ENCODE results near the gene R3HCC1L. TPM values are rescaled to one million over a fixed set of nuclear protein-coding genes. Genes with fewer than 3 reads are reported as not detected.

Gene R3HCC1L
- total RNA-seq, 1 donor from 2014 or later = 18.7 TPM

GRCh38 chr10:98107644-98108430 lies 26.6 kb upstream of the R3HCC1L start:
- Mint-ChIP-seq H3K4me1 (ENCODE audit: low read depth) (no peaks in the 10 kb centered on the region), H3K27ac (no peak overlapping the region), H3K36me3 (ENCODE audit: insufficient read depth) (no peaks in the 10 kb centered on the region), H3K4me3 (ENCODE audit: low read depth) (no peak overlapping the region), H3K9me3 (ENCODE audit: low read depth) (no peaks in the 10 kb centered on the region), H3K27me3 (peaks cover 25% of the 10 kb centered on the region)
- DNase-seq (ENCODE audit: low spot score, unreplicated experiment) = no peak
- TF ChIP-seq CTCF (IDR thresholded peaks at IDR 0.05; ENCODE audit: unreplicated experiment) = no peak

- H3K9me3 Mint-ChIP-seq (ENCODE audit: low read depth) = no peaks in the 10 kb centered on the region
- H3K4me1 Mint-ChIP-seq (ENCODE audit: low read depth) = no peaks in the 10 kb centered on the region
- H3K36me3 Mint-ChIP-seq (ENCODE audit: insufficient read depth) = no peaks in the 10 kb centered on the region
- no peak overlapping the region for H3K4me3 Mint-ChIP-seq (ENCODE audit: low read depth)
- DNase-seq (ENCODE audit: low spot score, unreplicated experiment) = no peak
- peaks cover 47% of the 10 kb centered on the region for H3K27me3 Mint-ChIP-seq
- no peak overlapping the region for H3K27ac Mint-ChIP-seq
- TF ChIP-seq CTCF (IDR thresholded peaks at IDR 0.05; ENCODE audit: unreplicated experiment) = no peak
Observed at GRCh38 chr10:98110356-98110755, 24.1 kb upstream of the R3HCC1L start.

- Mint-ChIP-seq H3K27ac (no peak overlapping the region), H3K27me3 (peaks cover 51% of the 10 kb centered on the region), H3K9me3 (ENCODE audit: low read depth) (peaks cover 4% of the 10 kb centered on the region), H3K4me3 (ENCODE audit: low read depth) (no peak overlapping the region), H3K36me3 (ENCODE audit: insufficient read depth) (no peaks in the 10 kb centered on the region), H3K4me1 (ENCODE audit: low read depth) (no peaks in the 10 kb centered on the region)
- TF ChIP-seq CTCF (IDR thresholded peaks at IDR 0.05; ENCODE audit: unreplicated experiment) = no peak
- DNase-seq (ENCODE audit: low spot score, unreplicated experiment) = no peak
Observed at GRCh38 chr10:98115031-98115787, 19.2 kb upstream of the R3HCC1L start.

- DNase-seq (ENCODE audit: low spot score, unreplicated experiment) = no peak
- H3K27ac Mint-ChIP-seq = no peak overlapping the region
- H3K4me1 Mint-ChIP-seq (ENCODE audit: low read depth) = no peaks in the 10 kb centered on the region
- H3K27me3 Mint-ChIP-seq = peaks cover 15% of the 10 kb centered on the region
- H3K4me3 Mint-ChIP-seq (ENCODE audit: low read depth) = no peak overlapping the region
- TF ChIP-seq CTCF (IDR thresholded peaks at IDR 0.05; ENCODE audit: unreplicated experiment) = no peak
- no peaks in the 10 kb centered on the region for H3K36me3 Mint-ChIP-seq (ENCODE audit: insufficient read depth)
- peaks cover 28% of the 10 kb centered on the region for H3K9me3 Mint-ChIP-seq (ENCODE audit: low read depth)
Observed at GRCh38 chr10:98119891-98120290, 14.6 kb upstream of the R3HCC1L start.

- Mint-ChIP-seq H3K27ac (no peak overlapping the region), H3K36me3 (ENCODE audit: insufficient read depth) (no peaks in the 10 kb centered on the region), H3K27me3 (peaks cover 3% of the 10 kb centered on the region), H3K4me1 (ENCODE audit: low read depth) (no peaks in the 10 kb centered on the region), H3K9me3 (ENCODE audit: low read depth) (peaks cover 24% of the 10 kb centered on the region), H3K4me3 (ENCODE audit: low read depth) (no peak overlapping the region)
- DNase-seq (ENCODE audit: low spot score, unreplicated experiment) = no peak
- TF ChIP-seq CTCF (IDR thresholded peaks at IDR 0.05; ENCODE audit: unreplicated experiment) = no peak
Observed at GRCh38 chr10:98125940-98126631, 8.4 kb upstream of the R3HCC1L start.
